Heart right ventricle (tissue), 16 donors: ENCODE results near the gene LIN7B. TPM values are rescaled to one million over a fixed set of nuclear protein-coding genes. Genes with fewer than 3 reads are reported as not detected.
A peak's percentile ranks its signal among the peaks of the same experiment; 100 is the strongest.

Experiments used
- ATAC-seq, 8 donors: fragments of 200-7000 bp; cut with Tn5 transposase; one replicate each; pipeline ENCODE4 v1.9.1; 2020; ENCODE audit warnings: mild to moderate bottlenecking in 8 of 8, moderate library complexity in 8 of 8, moderate number of reproducible peaks in 1 of 8
- DNase-seq, 2 donors: peaks; one replicate each; pipeline ENCODE4 v3.0.0-alpha.2; 2020
- H3K27ac ChIP-seq, 10 donors: fragments of 200-600 bp; sonication (generic) in 2 of 10; one replicate each; pipeline versions ENCODE4 v1.5.0 to v1.8.0; 2020 to 2022; ENCODE audit warnings: mild to moderate bottlenecking in 3 of 10
- H3K27me3 ChIP-seq, 7 donors: fragments of 200-600 bp; one replicate each; pipeline ENCODE4 v1.8.0; 2021 to 2022; ENCODE audit warnings: mild to moderate bottlenecking in 2 of 7
- H3K36me3 ChIP-seq, 9 donors: fragments of 200-600 bp; sonication (generic) in 1 of 9; one replicate each; pipeline versions ENCODE4 v1.5.0 to v1.8.0; 2020 to 2022; ENCODE audit warnings: mild to moderate bottlenecking in 2 of 9
- H3K4me1 ChIP-seq, 9 donors: fragments of 200-600 bp; sonication (generic) in 1 of 9; one replicate each; pipeline versions ENCODE4 v1.5.0 to v1.8.0; 2020 to 2022; ENCODE audit warnings: mild to moderate bottlenecking in 4 of 9
- H3K4me3 ChIP-seq, 10 donors: fragments of 200-600 bp; sonication (generic) in 2 of 10; one replicate each; pipeline versions ENCODE4 v1.5.0 to v1.8.0; 2020 to 2022; ENCODE audit warnings: mild to moderate bottlenecking in 7 of 10, moderate library complexity in 2 of 10
- H3K9me3 ChIP-seq, 11 donors: fragments of 200-600 bp in 10 of 11; sonication (generic) in 2 of 11; one replicate each; pipeline versions ENCODE4 v1.5.0 to v1.8.0; 2013 to 2022; ENCODE audit warnings: mild to moderate bottlenecking in 2 of 11, control low read depth in 1 of 11, moderate library complexity in 1 of 11
- CTCF ChIP-seq, 9 donors: fragments of 200-600 bp; sonication (generic) in 2 of 9; IDR thresholded peaks; one replicate each; pipeline versions ENCODE4 v1.5.0 to v1.8.0; 2021 to 2022; ENCODE audit warnings: antibody characterized with exemption in 9 of 9, mild to moderate bottlenecking in 5 of 9, moderate library complexity in 1 of 9
- WGBS, 2 donors: extraction: QIAGEN DNeasy Blood & Tissue Kit; methylation state at CpG; one replicate each; pipeline ENCODE4 v1.1.7; 2013; ENCODE audit warnings: inconsistent platforms in 1 of 2; 5-methylcytosine and 5-hydroxymethylcytosine counted together
- intact Hi-C, 10 donors: fragments of 100-400 bp; cut with DNase I; formaldehyde crosslinking; loops; one replicate each; pipeline versions ENCODE4 v1.11.1 to v1.14.2; 2022
- polyA plus RNA-seq, 2 donors: library from polyadenylated mRNA; stranded (reverse); fragments of 200-250 nt; gene quantifications; one replicate each; pipeline ENCODE4 v1.2.3, GENCODE V29; 2013
- total RNA-seq, 10 donors: library from RNA; stranded (reverse); fragmentation: NEBNext Ultra II Directional in 3 of 10; extraction: Animal tissue kit (Norgen Biotek cat#: 25700) in 3 of 10; gene quantifications; one replicate each; pipeline versions ENCODE4 v1.2.1 to v1.2.4, GENCODE V29; 2021 to 2023
- donor health status: Arrhythmogenic right ventricular cardiomyopathy.
- donor health status: ischemic (EF 13 %, LVEDD 7.1; RV severe dilation, severe dysfunction).
- donor health status: healthy with polysubstance abuse.
- donor health status: DM: no; HTN: yes; CAD: no.
- donor health status: DM: no; HTN: no; CAD: no.
- donor health status: ischemic (EF 25% LVEDD 6.9; RV normal size, moderate dysfunction).
- donor health status: ischemic (EF 25% LVEDD 5.7; RV mildly dilated, moderate dysfunction).
- donor health status: healthy.
- donor health status: DM: yes; HTN: yes; CAD: no.
- donor health status: Ischemic cardiomyopathy.
- donor health status: ischemic (EF 35%, LVEDD 5.7; RV mildly dilated, moderate dysfunction).
- donor health status: nonischemic (EF 11% LVEDD 7.7; RV severe dilation, severe dysfunction).
- donor health status: DM: yes; HTN: yes; CAD: no.
- donor health status: PGD.
- donor health status: ischemic (EF 29% LVEDD 5.4; RV normal size, mild dysfunction).
- donor health status: nonischemic (EF 23%, LVEDD 6.1; RV moderate dilation, normal function).

Gene LIN7B
- total and polyA plus RNA-seq, 12 donors: 17.6 to 38.5 (median 23.5) TPM

GRCh38 chr19:49084206-49085019 lies 29.8 kb upstream of the LIN7B start:
- 68% methylated on average over 26 of the region's 26 CpGs for WGBS, 2 donors
- TF ChIP-seq CTCF (IDR thresholded peaks at IDR 0.05): no peak
- Histone ChIP-seq H3K9me3 (no peaks in the 10 kb centered on the region), H3K27me3 (no peaks in the 10 kb centered on the region), H3K4me1 (peaks cover 2 to 41% (median 30%) of the 10 kb centered on the region in 9 donors), H3K27ac (peak overlapping the region; percentile 5 to 95 (median 87)), H3K36me3 (peaks cover 0 to 31% (median 5%) of the 10 kb centered on the region in 9 donors), H3K4me3 (peak overlapping the region in 9 of 10 donors; percentile 61 to 98 (median 89))
- intact Hi-C loops: no loop called here
- ATAC-seq (no peak), DNase-seq (no peak)

GRCh38 chr19:49085020-49085867 lies 28.9 kb upstream of the LIN7B start, which contains the start of gene SNRNP70:
Gene SNRNP70 (plus strand): TSS chr19:49085451. CDS start chr19:49086415, 964 bp downstream.
- intact Hi-C loops: no loop called here
- 0% methylated on average over 79 to 89 of the region's 89 CpGs for WGBS, 2 donors
- H3K36me3 ChIP-seq: peaks cover 0 to 39% (median 11%) of the 10 kb centered on the region in 9 donors
- H3K4me1 ChIP-seq: peaks cover 2 to 43% (median 30%) of the 10 kb centered on the region in 9 donors
- H3K9me3 ChIP-seq: no peaks in the 10 kb centered on the region
- peak; percentile 99 to 100 for DNase-seq
- no peaks in the 10 kb centered on the region for H3K27me3 ChIP-seq
- H3K27ac ChIP-seq: peak within 1 kb of the TSS; percentile 5 to 95 (median 87)
- peak; percentile 98 to 99 (median 99) for ATAC-seq
- TF ChIP-seq CTCF (IDR thresholded peaks at IDR 0.05): peak in 2 of 9 donors; percentile 6 to 8
- peak within 1 kb of the TSS; percentile 61 to 100 (median 90) for H3K4me3 ChIP-seq

GRCh38 chr19:49085868-49086232 lies 28.3 kb upstream of the LIN7B start:
- Histone ChIP-seq H3K27ac (peak overlapping the region in 9 of 10 donors; percentile 78 to 95 (median 89)), H3K27me3 (no peaks in the 10 kb centered on the region), H3K9me3 (no peaks in the 10 kb centered on the region), H3K36me3 (peaks cover 0 to 45% (median 17%) of the 10 kb centered on the region in 9 donors), H3K4me1 (peaks cover 2 to 43% (median 30%) of the 10 kb centered on the region in 9 donors), H3K4me3 (peak overlapping the region; percentile 61 to 100 (median 90))
- intact Hi-C loops: no loop called here
- ATAC-seq (no peak), DNase-seq (no peak)
- WGBS, 2 donors: 0 to 1% methylated on average over 14 of the region's 14 CpGs
- TF ChIP-seq CTCF (IDR thresholded peaks at IDR 0.05): no peak

GRCh38 chr19:49086296-49086695 lies 27.9 kb upstream of the LIN7B start:
- H3K27ac ChIP-seq: peak overlapping the region in 5 of 10 donors; percentile 78 to 95 (median 89)
- 50 to 51% methylated on average over 11 of the region's 11 CpGs for WGBS, 2 donors
- intact Hi-C loops: no loop called here

More at GRCh38 chr19:49086296-49086695, 27.9 kb upstream of the LIN7B start:
- H3K36me3 ChIP-seq: peaks cover 0 to 49% (median 21%) of the 10 kb centered on the region in 9 donors
- H3K9me3 ChIP-seq: no peaks in the 10 kb centered on the region
- ATAC-seq: no peak
- no peak for TF ChIP-seq CTCF (IDR thresholded peaks at IDR 0.05)
- no peaks in the 10 kb centered on the region for H3K27me3 ChIP-seq
- H3K4me3 ChIP-seq: peak overlapping the region; percentile 61 to 100 (median 90)
- no peak for DNase-seq
- peaks cover 2 to 43% (median 30%) of the 10 kb centered on the region in 9 donors for H3K4me1 ChIP-seq
